ENCODE measurements around the gene WBP2NL.
"Not testable (repeated sequence)": the region's sequence is repeated elsewhere in the genome, so short reads cannot be mapped to it uniquely, and the experiment has no call there.

The WBP2NL gene

GRCh38 chr22:41998361-41999261 is at the start of gene WBP2NL:
Gene WBP2NL (plus strand): TSS chr22:41998788. CDS start chr22:41998819, 31 bp downstream.
- no peak for DNase-seq

GRCh38 chr22:41948928-41949296 is 49.7 kb upstream of the WBP2NL start:
- not testable (repeated sequence) for DNase-seq

- no peak for DNase-seq
These were observed 49.2 kb upstream of the WBP2NL start for GRCh38 chr22:41949297-41949965.

GRCh38 chr22:41951898-41952474 is 46.6 kb upstream of the WBP2NL start, which contains the start of gene SMIM45:
Gene SMIM45 (plus strand): TSS chr22:41952150.
- DNase-seq: no peak

- no peak for DNase-seq
These were observed 45.9 kb upstream of the WBP2NL start for GRCh38 chr22:41952713-41953112.

- DNase-seq: no peak
These were observed 40.5 kb upstream of the WBP2NL start for GRCh38 chr22:41957941-41958556.

GRCh38 chr22:41963453-41964111 is 35.0 kb upstream of the WBP2NL start:
- no peak for DNase-seq

GRCh38 chr22:41964112-41964491 is 34.5 kb upstream of the WBP2NL start:
- no peak for DNase-seq

- no peak for DNase-seq
These were observed 32.4 kb upstream of the WBP2NL start for GRCh38 chr22:41966225-41966606.

GRCh38 chr22:41966607-41967240 is 31.9 kb upstream of the WBP2NL start:
- peak; percentile 60 for DNase-seq

- no peak for DNase-seq
These were observed 30.0 kb upstream of the WBP2NL start for GRCh38 chr22:41968601-41969000.

GRCh38 chr22:41969110-41969646 is 29.4 kb upstream of the WBP2NL start, which contains the start of gene SEPTIN3:
Gene SEPTIN3 (plus strand): TSS chr22:41969443. CDS start chr22:41971493, 2,050 bp downstream.
- DNase-seq: no peak

- no peak for DNase-seq
These were observed 28.0 kb upstream of the WBP2NL start for GRCh38 chr22:41970601-41971000.

- no peak for DNase-seq
These were observed 27.2 kb upstream of the WBP2NL start for GRCh38 chr22:41971431-41971830.

- no peak for DNase-seq
These were observed 23.8 kb upstream of the WBP2NL start for GRCh38 chr22:41974691-41975290.

GRCh38 chr22:41975299-41976069 is 23.1 kb upstream of the WBP2NL start:
- no peak for DNase-seq

GRCh38 chr22:41976070-41976901 is 22.3 kb upstream of the WBP2NL start:
- DNase-seq: no peak

GRCh38 chr22:41976961-41977566 is 21.5 kb upstream of the WBP2NL start:
- no peak for DNase-seq

GRCh38 chr22:41978732-41979131 is 19.9 kb upstream of the WBP2NL start:
- no peak for DNase-seq
